ENCODE data around the gene TMEM128. TPM values are rescaled to one million over a fixed set of nuclear protein-coding genes. Genes with fewer than 3 reads are reported as not detected.

The TMEM128 gene
- total RNA-seq, 1 experiment from 2014 or later = 21.5 TPM

DNA sequence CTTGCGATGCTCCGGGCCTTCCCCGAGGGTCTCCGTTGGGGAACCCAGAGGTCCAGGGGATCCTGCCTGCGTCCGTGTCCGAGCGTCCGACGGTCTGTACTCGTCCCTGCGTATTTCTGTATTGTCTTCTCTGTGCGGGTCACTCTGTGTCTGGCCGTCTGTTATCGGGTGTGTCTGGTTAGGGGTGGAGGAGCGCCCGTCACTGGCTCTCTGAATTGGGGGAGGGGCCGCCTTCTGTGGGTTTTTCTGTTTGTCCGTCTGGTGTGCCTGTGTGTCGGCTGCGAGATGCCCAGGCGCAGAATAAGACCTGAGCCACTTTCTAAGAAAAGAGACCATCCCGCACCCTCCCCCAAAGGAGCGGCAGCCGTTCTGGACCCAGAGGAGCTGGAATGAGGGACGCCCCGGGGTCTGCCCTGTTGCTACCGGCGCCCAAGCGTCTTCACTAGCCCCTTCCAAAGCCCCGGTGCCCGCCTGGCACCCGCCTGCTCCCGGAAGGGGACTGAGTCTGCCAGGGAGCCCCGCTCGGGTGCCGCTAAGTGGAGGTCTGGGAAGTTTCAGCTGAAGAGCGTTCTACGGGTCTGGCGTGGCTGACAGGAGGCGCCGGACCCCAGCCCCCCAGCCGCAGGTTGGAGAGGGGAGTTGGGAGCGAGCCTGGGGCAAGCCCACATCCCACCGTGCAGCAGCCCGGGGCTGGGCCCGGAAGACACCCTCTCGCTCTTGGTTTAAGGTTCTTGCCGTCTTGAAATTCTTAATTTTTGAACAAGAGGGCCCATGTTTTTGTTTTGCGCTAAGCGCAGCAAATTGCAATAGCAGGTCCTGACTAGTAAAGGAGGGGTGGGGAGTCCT, 20.3 kb downstream of the TMEM128 start:
- H2BK5ac ChIP-seq (ENCODE audit: insufficient read length, low read length) = no peak overlapping the region
- Mint-ChIP-seq H3K27me3 (ENCODE audit: low read depth) (peaks cover 79% of the 10 kb centered on the region), H3K36me3 (ENCODE audit: insufficient read depth in 1 of 3, low read depth in 3 of 3) (peaks cover 0 to 1% (median 0%) of the 10 kb centered on the region in 3 experiments; a peak in 2 of 7 replicates), H3K27ac (no peak overlapping the region; a peak in 1 of 7 replicates), H3K4me1 (peaks cover 7 to 14% of the 10 kb centered on the region in 2 experiments), H3K4me3 (peak overlapping the region; percentile 32 to 74; a peak in 4 of 5 replicates), H3K9me3 (peaks cover 2 to 11% of the 10 kb centered on the region in 2 experiments; a peak in 4 of 5 replicates)
- H3K56ac ChIP-seq (ENCODE audit: insufficient read length, low read depth, low read length) = no peak overlapping the region
- H4K5ac ChIP-seq (ENCODE audit: insufficient read length, low read depth, low read length) = no peak overlapping the region
- no peaks in the 10 kb centered on the region for H3K79me2 ChIP-seq (ENCODE audit: insufficient read depth, low read length)
- no peak overlapping the region for H2BK15ac ChIP-seq (ENCODE audit: low read depth, low read length)
- H3K14ac ChIP-seq (ENCODE audit: insufficient read depth, low read length) = no peak overlapping the region
- H3K4ac ChIP-seq (ENCODE audit: low read depth, low read length) = no peak overlapping the region
- no peak overlapping the region for H2BK120ac ChIP-seq (ENCODE audit: low read depth, low read length, poor library complexity, severe bottlenecking)
- H4K91ac ChIP-seq (ENCODE audit: insufficient read length, low read depth, low read length) = no peak overlapping the region
- H2AFZ ChIP-seq (ENCODE audit: low read length) = no peak overlapping the region
- no peak overlapping the region for H3K9ac ChIP-seq (ENCODE audit: extremely low read depth, insufficient read length, low read length)
- H3K4me2 ChIP-seq (ENCODE audit: insufficient read depth, insufficient read length, low read length) = no peak overlapping the region
- H3T11ph ChIP-seq (ENCODE audit: low read length) = no peak overlapping the region
- peak; percentile 34 for DNase-seq
- H3K23ac ChIP-seq (ENCODE audit: insufficient read length, low read depth, low read length) = no peak overlapping the region
- no CpG with 5 or more reads among the region's 51 CpGs for WGBS (ENCODE audit: extremely low coverage, insufficient read length, low lambda C conversion rate)
- no peaks in the 10 kb centered on the region for H3K4me1 ChIP-seq (ENCODE audit: insufficient read depth, low read length)
- no peak overlapping the region for H3K27ac ChIP-seq (ENCODE audit: insufficient read length, low read depth, low read length)
- no peak overlapping the region for H2BK20ac ChIP-seq (ENCODE audit: low read depth, low read length, poor library complexity, severe bottlenecking)
- H3K27me3 ChIP-seq (ENCODE audit: insufficient read depth, low read length) = peaks cover 43% of the 10 kb centered on the region
- no peaks in the 10 kb centered on the region for H3K79me1 ChIP-seq (ENCODE audit: insufficient read depth, low read depth, low read length, poor library complexity, severe bottlenecking)
- H3K9me3 ChIP-seq (ENCODE audit: control insufficient read depth, low read depth, low read length) = no peaks in the 10 kb centered on the region
- no peaks in the 10 kb centered on the region for H4K20me1 ChIP-seq (ENCODE audit: control insufficient read depth, insufficient read depth, insufficient read length)
- H3K18ac ChIP-seq (ENCODE audit: insufficient read length, low read depth, low read length) = no peak overlapping the region
- peaks cover 3% of the 10 kb centered on the region for H3K23me2 ChIP-seq (ENCODE audit: insufficient read length, low read depth, low read length, poor library complexity, severe bottlenecking)
- H2AK5ac ChIP-seq (ENCODE audit: insufficient read length, low read length) = no peak overlapping the region
- no peak overlapping the region for H2BK12ac ChIP-seq (ENCODE audit: insufficient read length, low read depth, low read length)
- TF ChIP-seq, protein P1, sequence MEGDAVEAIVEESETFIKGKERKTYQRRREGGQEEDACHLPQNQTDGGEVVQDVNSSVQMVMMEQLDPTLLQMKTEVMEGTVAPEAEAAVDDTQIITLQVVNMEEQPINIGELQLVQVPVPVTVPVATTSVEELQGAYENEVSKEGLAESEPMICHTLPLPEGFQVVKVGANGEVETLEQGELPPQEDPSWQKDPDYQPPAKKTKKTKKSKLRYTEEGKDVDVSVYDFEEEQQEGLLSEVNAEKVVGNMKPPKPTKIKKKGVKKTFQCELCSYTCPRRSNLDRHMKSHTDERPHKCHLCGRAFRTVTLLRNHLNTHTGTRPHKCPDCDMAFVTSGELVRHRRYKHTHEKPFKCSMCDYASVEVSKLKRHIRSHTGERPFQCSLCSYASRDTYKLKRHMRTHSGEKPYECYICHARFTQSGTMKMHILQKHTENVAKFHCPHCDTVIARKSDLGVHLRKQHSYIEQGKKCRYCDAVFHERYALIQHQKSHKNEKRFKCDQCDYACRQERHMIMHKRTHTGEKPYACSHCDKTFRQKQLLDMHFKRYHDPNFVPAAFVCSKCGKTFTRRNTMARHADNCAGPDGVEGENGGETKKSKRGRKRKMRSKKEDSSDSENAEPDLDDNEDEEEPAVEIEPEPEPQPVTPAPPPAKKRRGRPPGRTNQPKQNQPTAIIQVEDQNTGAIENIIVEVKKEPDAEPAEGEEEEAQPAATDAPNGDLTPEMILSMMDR (conservative IDR thresholded peaks at IDR 0.05) = no peak
- H4K8ac ChIP-seq (replicated peaks; ENCODE audit: insufficient read length, low read depth, low read length) = no peak overlapping the region
